SK-N-MC (cell line): ENCODE data around the gene EEF1AKMT3.
A peak's percentile ranks its signal among the peaks of the same experiment; 100 is the strongest.

ENCODE experiments used
- DNase-seq: peaks from one replicate; pipeline ENCODE4 v3.0.0-alpha.2; 2011; ENCODE audit warnings: low read depth, low spot score
- H3K27ac ChIP-seq: fragments of 200-600 bp; sonication (generic); 2 replicates; pipeline ENCODE4 v1.5.1; 2016; ENCODE audit warnings: mixed run types
- H3K36me3 ChIP-seq: fragments of 200-600 bp; sonication (generic); 2 replicates; pipeline ENCODE4 v1.6.1; 2017; ENCODE audit warnings: antibody characterized with exemption, low read length, mixed read lengths; ENCODE audit not compliant: insufficient read depth
- H3K4me3 ChIP-seq: fragments of 200-600 bp; sonication (generic); 2 replicates; pipeline ENCODE4 v1.5.1; 2016
- H3K9ac ChIP-seq: fragments of 200-600 bp; sonication (generic); 2 replicates; pipeline ENCODE4 v1.8.0; 2017; ENCODE audit warnings: mixed run types, mixed read lengths; ENCODE audit not compliant: insufficient read length
- H3K9me3 ChIP-seq: fragments of 200-600 bp; sonication (generic); 2 replicates; pipeline ENCODE4 v1.6.1; 2017; ENCODE audit warnings: low read depth, mild to moderate bottlenecking, antibody characterized with exemption, low read length, moderate library complexity, mixed read lengths
- EZH2 ChIP-seq: fragments of 200-600 bp; sonication (generic); IDR thresholded peaks from one replicate; pipeline ENCODE4 v1.6.1; 2017; ENCODE audit warnings: antibody characterized with exemption
- FOXP2 ChIP-seq: optimal IDR thresholded peaks from 2 replicates; pipeline ENCODE3; 2011; ENCODE audit warnings: mild to moderate bottlenecking, moderate library complexity; ENCODE audit not compliant: insufficient read depth; ENCODE audit errors: extremely low read length, control extremely low read depth
- POLR2AphosphoS5 ChIP-seq: IDR thresholded peaks from 2 replicates; pipeline ENCODE4 v1.6.1; 2012; ENCODE audit warnings: mild to moderate bottlenecking, low read depth, low read length, borderline replicate concordance

Gene EEF1AKMT3

GRCh38 chr12:57744777-57745484 is 27.5 kb upstream of the EEF1AKMT3 start, which contains the start of gene TSPAN31:
Gene TSPAN31, plus strand, starts transcription at chr12:57745039. Its CDS starts 116 bp downstream, at chr12:57745155.
- Histone ChIP-seq H3K9ac (peak within 1 kb of the TSS; percentile 87), H3K27ac (peak within 1 kb of the TSS; percentile 96), H3K4me3 (peak within 1 kb of the TSS; percentile 83), H3K9me3 (no peaks in the 10 kb centered on the region), H3K36me3 (peaks cover 41% of the 10 kb centered on the region)
- TF ChIP-seq FOXP2 (no peak), POLR2AphosphoS5 (peak; percentile 71; the same call in 1 of the 2 replicates)
- peak; percentile 98 for DNase-seq

- Histone ChIP-seq H3K27ac (peak overlapping the region; percentile 96; the same call in 1 of the 2 replicates), H3K9ac (peak overlapping the region; percentile 87), H3K4me3 (peak overlapping the region; percentile 83), H3K9me3 (no peaks in the 10 kb centered on the region), H3K36me3 (peaks cover 45% of the 10 kb centered on the region)
- TF ChIP-seq POLR2AphosphoS5 (peak; percentile 62), EZH2 (no peak)
- DNase-seq = no peak
These were observed 26.9 kb upstream of the EEF1AKMT3 start for GRCh38 chr12:57745485-57745881.

GRCh38 chr12:57746025-57746424 is 26.4 kb upstream of the EEF1AKMT3 start:
- 0 out of 2 replicates have a peak overlapping the region, but pooled peaks have one; percentile 96 for H3K27ac ChIP-seq

GRCh38 chr12:57749061-57749460 is 23.4 kb upstream of the EEF1AKMT3 start:
- no peak for TF ChIP-seq POLR2AphosphoS5
- Histone ChIP-seq H3K4me3 (no peak overlapping the region), H3K36me3 (peaks cover 56% of the 10 kb centered on the region), H3K9ac (no peak overlapping the region), H3K9me3 (no peaks in the 10 kb centered on the region), H3K27ac (no peak overlapping the region)
- no peak for DNase-seq

More at GRCh38 chr12:57746025-57746424, 26.4 kb upstream of the EEF1AKMT3 start:
- peak overlapping the region; percentile 83 for H3K4me3 ChIP-seq
- no peak for DNase-seq
- H3K9me3 ChIP-seq = no peaks in the 10 kb centered on the region
- H3K9ac ChIP-seq = peak overlapping the region; percentile 87
- no peak for TF ChIP-seq FOXP2
- TF ChIP-seq POLR2AphosphoS5 = peak; percentile 12
- peaks cover 50% of the 10 kb centered on the region for H3K36me3 ChIP-seq

GRCh38 chr12:57750561-57751431 is 21.6 kb upstream of the EEF1AKMT3 start:
- DNase-seq = no peak
- Histone ChIP-seq H3K9ac (peak overlapping the region; percentile 97), H3K36me3 (peaks cover 56% of the 10 kb centered on the region), H3K4me3 (peak overlapping the region; percentile 91), H3K9me3 (no peaks in the 10 kb centered on the region), H3K27ac (peak overlapping the region; percentile 74)
- no peak for TF ChIP-seq FOXP2
- no peak; the same call in 1 of the 2 replicates for TF ChIP-seq POLR2AphosphoS5
- no peak for TF ChIP-seq EZH2

GRCh38 chr12:57751432-57751787 is 21.0 kb upstream of the EEF1AKMT3 start:
- no peak for DNase-seq
- Histone ChIP-seq H3K9ac (peak overlapping the region; percentile 97), H3K36me3 (peaks cover 50% of the 10 kb centered on the region), H3K4me3 (peak overlapping the region; percentile 91), H3K27ac (peak overlapping the region; percentile 74), H3K9me3 (no peaks in the 10 kb centered on the region)
- TF ChIP-seq POLR2AphosphoS5 (no peak), FOXP2 (no peak), EZH2 (no peak)

GRCh38 chr12:57751788-57752667 is 20.4 kb upstream of the EEF1AKMT3 start, which contains the start of gene CDK4:
Gene CDK4, minus strand, starts transcription at chr12:57752310. Its CDS starts 593 bp downstream, at chr12:57751717.
- Histone ChIP-seq H3K36me3 (peaks cover 43% of the 10 kb centered on the region), H3K4me3 (peak within 1 kb of the TSS; percentile 91), H3K27ac (peak within 1 kb of the TSS; percentile 74), H3K9me3 (no peaks in the 10 kb centered on the region), H3K9ac (peak within 1 kb of the TSS; percentile 97)
- peak; percentile 97 for DNase-seq
- TF ChIP-seq FOXP2 = no peak
- peak; percentile 79 for TF ChIP-seq POLR2AphosphoS5

GRCh38 chr12:57752668-57753000 is 19.8 kb upstream of the EEF1AKMT3 start:
- H3K9ac ChIP-seq = no peak overlapping the region
- H3K4me3 ChIP-seq = peak overlapping the region; percentile 76
- H3K27ac ChIP-seq = peak overlapping the region; percentile 72

More at GRCh38 chr12:57752668-57753000, 19.8 kb upstream of the EEF1AKMT3 start:
- TF ChIP-seq EZH2 = no peak
- TF ChIP-seq POLR2AphosphoS5 = no peak; the same call in 1 of the 2 replicates
- no peak for TF ChIP-seq FOXP2
- DNase-seq = no peak
- no peaks in the 10 kb centered on the region for H3K9me3 ChIP-seq
- H3K36me3 ChIP-seq = peaks cover 37% of the 10 kb centered on the region
